ENCODE results near the gene RHBDF2. TPM values are rescaled to one million over a fixed set of nuclear protein-coding genes. Genes with fewer than 3 reads are reported as not detected.

RHBDF2 gene
- total RNA-seq, 4 donors from 2014 or later = 3.8 to 26.1 (median 8.4) TPM

DNA sequence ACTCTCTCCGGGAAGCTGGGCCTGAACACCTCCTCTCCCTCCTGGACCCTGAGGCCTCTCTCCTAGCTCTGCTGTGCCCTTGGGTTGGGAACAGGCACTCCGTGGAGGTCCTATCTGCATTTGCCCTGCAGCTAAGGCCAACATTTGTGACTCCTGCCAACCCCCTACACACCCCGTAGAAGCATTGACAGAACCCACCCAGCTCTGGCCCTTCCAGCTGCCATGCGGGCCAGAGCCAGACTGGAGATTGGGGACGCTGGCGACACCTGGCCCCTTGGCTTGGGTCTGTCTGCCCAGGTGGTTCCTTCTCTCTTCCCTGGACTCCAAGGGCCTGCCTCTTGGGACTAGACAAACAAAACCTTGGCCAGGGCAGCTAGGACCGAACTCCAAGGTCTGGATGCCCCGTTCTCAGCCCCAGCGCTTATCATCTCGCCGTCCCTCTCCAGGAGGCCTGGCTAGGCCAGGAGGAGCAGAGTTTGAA is 644 bp upstream of the RHBDF2 start:
- peaks cover 0 to 4% of the 10 kb centered on the region in 2 donors for H3K4me1 ChIP-seq
- intact Hi-C loops (cut with DNase I; ENCODE audit: low total_unique reads) = no loop called here
- H3K27ac ChIP-seq = peak overlapping the region in 1 of 2 donors; percentile 53
- no peaks in the 10 kb centered on the region for H3K27me3 ChIP-seq
- no peaks in the 10 kb centered on the region for H3K9me3 ChIP-seq
- TF ChIP-seq POLR2A (IDR thresholded peaks at IDR 0.05) = no peak
- TF ChIP-seq, protein P1, sequence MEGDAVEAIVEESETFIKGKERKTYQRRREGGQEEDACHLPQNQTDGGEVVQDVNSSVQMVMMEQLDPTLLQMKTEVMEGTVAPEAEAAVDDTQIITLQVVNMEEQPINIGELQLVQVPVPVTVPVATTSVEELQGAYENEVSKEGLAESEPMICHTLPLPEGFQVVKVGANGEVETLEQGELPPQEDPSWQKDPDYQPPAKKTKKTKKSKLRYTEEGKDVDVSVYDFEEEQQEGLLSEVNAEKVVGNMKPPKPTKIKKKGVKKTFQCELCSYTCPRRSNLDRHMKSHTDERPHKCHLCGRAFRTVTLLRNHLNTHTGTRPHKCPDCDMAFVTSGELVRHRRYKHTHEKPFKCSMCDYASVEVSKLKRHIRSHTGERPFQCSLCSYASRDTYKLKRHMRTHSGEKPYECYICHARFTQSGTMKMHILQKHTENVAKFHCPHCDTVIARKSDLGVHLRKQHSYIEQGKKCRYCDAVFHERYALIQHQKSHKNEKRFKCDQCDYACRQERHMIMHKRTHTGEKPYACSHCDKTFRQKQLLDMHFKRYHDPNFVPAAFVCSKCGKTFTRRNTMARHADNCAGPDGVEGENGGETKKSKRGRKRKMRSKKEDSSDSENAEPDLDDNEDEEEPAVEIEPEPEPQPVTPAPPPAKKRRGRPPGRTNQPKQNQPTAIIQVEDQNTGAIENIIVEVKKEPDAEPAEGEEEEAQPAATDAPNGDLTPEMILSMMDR (IDR thresholded peaks at IDR 0.05) = no peak
- no peak for DNase-seq
- H3K36me3 ChIP-seq = no peaks in the 10 kb centered on the region
- peak overlapping the region in 1 of 2 donors; percentile 52 for H3K4me3 ChIP-seq

DNA sequence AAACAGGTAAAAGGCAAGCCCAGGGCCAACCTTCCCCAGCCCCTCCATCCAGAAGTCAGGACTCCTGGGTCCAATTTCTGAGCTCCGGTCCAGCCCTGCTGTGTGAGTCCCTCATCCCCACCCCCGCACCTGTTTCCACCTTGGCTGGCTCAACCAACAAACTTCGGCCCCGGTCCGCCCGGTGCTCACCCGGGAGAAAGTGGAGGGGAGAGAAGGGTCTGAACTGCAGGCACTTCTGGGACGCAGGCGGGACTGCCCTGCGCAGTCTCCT is 541 bp downstream of the RHBDF2 start:
- Histone ChIP-seq H3K4me3 (peak overlapping the region; percentile 10 to 52), H3K4me1 (peaks cover 0 to 4% of the 10 kb centered on the region in 2 donors)

DNA sequence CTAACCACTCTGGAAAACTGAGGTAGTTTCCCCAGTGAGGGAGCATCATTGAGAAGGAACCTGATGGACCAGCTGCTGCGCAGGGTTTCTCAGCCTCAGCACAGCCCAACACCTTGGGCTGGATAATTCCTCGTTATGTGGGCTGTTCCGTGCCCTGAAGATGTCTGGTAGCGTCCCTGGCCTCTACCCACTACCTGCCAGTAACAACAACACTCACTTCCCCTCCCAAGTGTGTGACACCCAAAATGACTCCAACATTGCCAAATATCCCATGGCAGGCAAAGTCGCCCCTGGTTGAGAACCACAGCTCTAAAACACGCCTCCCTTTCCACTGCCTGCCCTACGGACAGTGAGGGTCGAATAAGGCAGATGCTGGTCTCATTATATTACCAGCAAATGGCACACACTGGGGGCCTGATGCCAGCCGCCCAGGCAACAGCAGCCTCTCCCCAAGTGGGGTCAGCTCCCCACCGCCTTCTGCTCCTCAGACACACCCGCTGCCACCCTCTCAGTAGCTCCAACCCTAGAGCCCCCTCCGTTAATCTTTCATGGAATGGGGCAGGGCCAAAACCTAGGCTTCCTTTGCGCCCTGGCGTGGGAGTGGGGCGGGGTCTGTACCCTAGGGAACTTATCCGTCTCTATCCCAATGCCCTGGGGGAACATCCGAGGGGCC is 1.0 kb downstream of the RHBDF2 start:
- no peak for DNase-seq
- peak overlapping the region; percentile 53 to 66 for H3K27ac ChIP-seq
- no peaks in the 10 kb centered on the region for H3K27me3 ChIP-seq
- peaks cover 0 to 4% of the 10 kb centered on the region in 2 donors for H3K4me1 ChIP-seq
- no peak for TF ChIP-seq POLR2A (IDR thresholded peaks at IDR 0.05)
- TF ChIP-seq, protein P1 (IDR thresholded peaks at IDR 0.05) = no peak
- no peaks in the 10 kb centered on the region for H3K36me3 ChIP-seq
- H3K4me3 ChIP-seq = peak overlapping the region; percentile 10 to 52
- H3K9me3 ChIP-seq = no peaks in the 10 kb centered on the region
- intact Hi-C loops (cut with DNase I; ENCODE audit: low total_unique reads) = no loop called here

More for the DNA sequence above, 541 bp downstream of the RHBDF2 start:
- Histone ChIP-seq H3K36me3 (no peaks in the 10 kb centered on the region), H3K27me3 (no peaks in the 10 kb centered on the region), H3K27ac (peak overlapping the region; percentile 53 to 66), H3K9me3 (no peaks in the 10 kb centered on the region)
- no peak for TF ChIP-seq POLR2A (IDR thresholded peaks at IDR 0.05)
- TF ChIP-seq, protein P1 (IDR thresholded peaks at IDR 0.05) = no peak
- intact Hi-C loops (cut with DNase I; ENCODE audit: low total_unique reads) = no loop called here
- no peak for DNase-seq

DNA sequence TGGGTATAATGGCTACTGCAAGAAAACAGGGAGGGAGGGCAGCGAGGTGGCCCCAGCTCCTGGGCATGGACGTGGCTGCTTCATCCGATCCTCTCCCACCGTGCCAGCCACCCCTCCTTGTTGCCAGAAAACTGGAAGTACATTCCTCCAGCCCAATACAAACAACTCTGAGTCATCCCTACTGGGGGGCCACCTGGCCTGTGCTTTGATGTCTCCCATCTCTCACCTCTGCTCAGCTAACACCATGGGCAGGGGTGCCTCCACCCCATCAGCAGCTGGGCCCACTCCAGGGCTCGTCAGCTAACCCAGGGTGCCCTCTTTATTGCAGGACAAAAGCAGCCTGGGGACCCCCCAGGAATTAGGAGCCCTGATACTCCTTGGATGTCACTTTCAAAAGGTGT is 2.0 kb downstream of the RHBDF2 start:
- Histone ChIP-seq H3K27ac (no peak overlapping the region), H3K4me1 (peaks cover 0 to 4% of the 10 kb centered on the region in 2 donors), H3K36me3 (no peaks in the 10 kb centered on the region), H3K9me3 (no peaks in the 10 kb centered on the region), H3K27me3 (no peaks in the 10 kb centered on the region), H3K4me3 (no peak overlapping the region)
- no peak for TF ChIP-seq POLR2A (IDR thresholded peaks at IDR 0.05)
- TF ChIP-seq, protein P1 (IDR thresholded peaks at IDR 0.05) = no peak
- no peak for DNase-seq
- intact Hi-C loops (cut with DNase I; ENCODE audit: low total_unique reads) = no loop called here

DNA sequence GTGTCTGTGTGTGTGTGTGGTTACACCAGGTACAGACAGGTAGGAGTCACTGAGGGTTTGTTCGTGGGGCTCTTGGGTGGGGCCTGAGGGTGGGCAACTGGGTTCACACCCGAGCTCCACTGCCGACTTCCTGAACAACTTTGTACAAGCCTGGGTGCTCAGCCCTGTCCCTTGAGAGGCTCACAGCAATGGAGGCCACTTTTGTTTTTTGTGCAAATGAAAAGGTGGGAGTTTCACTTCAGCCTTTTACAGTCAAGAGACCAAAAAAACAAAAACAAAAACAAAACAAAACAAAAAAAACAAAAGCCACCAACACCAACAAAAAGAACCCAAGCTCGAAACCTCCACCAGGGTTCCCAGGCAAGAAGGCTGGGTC is 2.4 kb downstream of the RHBDF2 start:
- intact Hi-C loops (cut with DNase I; ENCODE audit: low total_unique reads) = no loop called here
- DNase-seq = no peak
- TF ChIP-seq POLR2A (IDR thresholded peaks at IDR 0.05) = no peak
- TF ChIP-seq, protein P1 (IDR thresholded peaks at IDR 0.05) = no peak
- H3K4me1 ChIP-seq = peaks cover 0 to 4% of the 10 kb centered on the region in 2 donors
- H3K9me3 ChIP-seq = no peaks in the 10 kb centered on the region
- no peak overlapping the region for H3K4me3 ChIP-seq
- H3K27me3 ChIP-seq = no peaks in the 10 kb centered on the region
- H3K27ac ChIP-seq = peak overlapping the region in 1 of 2 donors; percentile 42
- no peaks in the 10 kb centered on the region for H3K36me3 ChIP-seq

All from uterus (tissue), 4 donors.